Activated T-cell treated with anti-CD3 and anti-CD28 coated beads, Interleukin-2, amount 50 U/mL, for 24 hours (primary cell): ENCODE results near the gene MYO5B.

Experiments used
- DNase-seq: peaks from one replicate; pipeline ENCODE4 v3.0.0-alpha.2; 2020
- H3K27ac Mint-ChIP-seq: 2 replicates; pipeline ENCODE4 v1.8.0; 2020; ENCODE audit warnings: mild to moderate bottlenecking, mixed read lengths
- H3K27me3 Mint-ChIP-seq: 2 replicates; pipeline ENCODE4 v1.8.0; 2020; ENCODE audit warnings: mixed read lengths
- H3K36me3 Mint-ChIP-seq: 2 replicates; pipeline ENCODE4 v1.8.0; 2020; ENCODE audit warnings: low read depth, mixed read lengths
- H3K4me1 Mint-ChIP-seq: 2 replicates; pipeline ENCODE4 v1.8.0; 2020; ENCODE audit warnings: low read depth, mixed read lengths
- H3K4me3 Mint-ChIP-seq: 2 replicates; pipeline ENCODE4 v1.8.0; 2020; ENCODE audit warnings: mild to moderate bottlenecking, moderate library complexity, mixed read lengths
- H3K9me3 Mint-ChIP-seq: 2 replicates; pipeline ENCODE4 v1.8.0; 2020; ENCODE audit warnings: mixed read lengths

Gene MYO5B

DNA sequence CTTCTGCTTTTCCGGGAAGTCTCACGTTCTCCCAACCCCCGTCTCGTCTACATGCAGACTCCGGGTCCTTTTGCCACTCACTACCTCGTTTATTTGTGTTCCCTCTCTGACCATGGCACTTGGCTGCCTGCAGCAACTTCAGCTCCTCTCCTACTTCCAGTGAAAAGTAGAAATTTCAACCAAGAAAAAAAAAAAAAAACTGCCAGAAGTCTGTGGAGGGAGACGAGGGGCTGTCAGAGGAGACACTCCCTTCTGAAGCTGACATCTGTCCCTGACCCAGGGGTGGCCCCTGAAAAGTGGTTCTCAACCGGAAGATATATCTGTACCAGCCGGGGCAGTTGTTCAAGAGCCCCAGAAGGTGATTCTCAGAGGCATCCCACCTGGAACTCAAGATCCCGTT is 742 bp upstream of the MYO5B start:
- Mint-ChIP-seq H3K27me3 (peaks cover 81% of the 10 kb centered on the region), H3K9me3 (no peaks in the 10 kb centered on the region), H3K36me3 (no peaks in the 10 kb centered on the region), H3K27ac (no peak overlapping the region), H3K4me3 (peak overlapping the region; percentile 37), H3K4me1 (peaks cover 14% of the 10 kb centered on the region)
- no peak for DNase-seq

DNA sequence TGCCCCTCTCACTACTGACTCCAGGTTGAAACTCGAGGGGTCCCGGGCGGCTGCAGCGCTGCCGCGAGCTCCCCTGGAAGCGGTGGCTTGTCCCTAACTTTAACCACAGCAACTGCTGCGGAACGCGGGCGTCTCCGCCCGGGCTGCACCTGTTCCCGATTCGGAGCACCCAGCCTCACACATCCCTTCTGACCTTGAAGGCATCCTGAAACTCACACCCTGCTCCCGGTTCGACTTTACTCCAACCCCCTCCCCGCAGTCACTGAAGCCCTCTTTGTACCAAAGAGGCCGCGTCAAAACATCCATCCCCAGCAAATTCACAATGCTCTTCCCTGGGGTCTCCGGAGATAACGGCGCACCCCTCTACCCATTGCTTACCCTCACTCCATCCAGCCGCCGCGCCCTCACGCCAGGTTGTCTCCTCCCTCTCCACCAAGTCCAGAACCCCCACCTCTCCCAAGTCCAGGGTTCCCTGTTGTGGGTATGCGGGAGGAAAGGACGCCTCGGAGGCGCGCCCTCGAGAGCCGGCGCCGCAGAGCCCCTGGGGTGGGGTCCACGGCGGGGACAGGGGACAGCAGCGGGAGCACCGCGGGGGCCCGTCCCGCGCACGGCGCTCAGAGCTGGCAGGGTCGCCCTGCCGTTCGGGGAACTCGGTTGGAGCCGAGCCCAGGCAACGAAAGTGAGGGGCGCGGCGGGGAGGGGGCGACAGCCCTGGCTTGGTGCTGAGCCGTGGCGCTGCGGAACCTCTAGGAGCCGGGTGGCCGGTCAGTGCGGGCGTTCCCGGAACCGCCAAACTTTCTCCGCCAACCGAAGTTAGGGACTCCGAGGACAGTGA is 934 bp downstream of the MYO5B start:
- Mint-ChIP-seq H3K36me3 (no peaks in the 10 kb centered on the region), H3K27me3 (peaks cover 79% of the 10 kb centered on the region), H3K4me3 (peak overlapping the region; percentile 40), H3K4me1 (peaks cover 23% of the 10 kb centered on the region), H3K9me3 (no peaks in the 10 kb centered on the region), H3K27ac (no peak overlapping the region)
- DNase-seq: no peak

DNA sequence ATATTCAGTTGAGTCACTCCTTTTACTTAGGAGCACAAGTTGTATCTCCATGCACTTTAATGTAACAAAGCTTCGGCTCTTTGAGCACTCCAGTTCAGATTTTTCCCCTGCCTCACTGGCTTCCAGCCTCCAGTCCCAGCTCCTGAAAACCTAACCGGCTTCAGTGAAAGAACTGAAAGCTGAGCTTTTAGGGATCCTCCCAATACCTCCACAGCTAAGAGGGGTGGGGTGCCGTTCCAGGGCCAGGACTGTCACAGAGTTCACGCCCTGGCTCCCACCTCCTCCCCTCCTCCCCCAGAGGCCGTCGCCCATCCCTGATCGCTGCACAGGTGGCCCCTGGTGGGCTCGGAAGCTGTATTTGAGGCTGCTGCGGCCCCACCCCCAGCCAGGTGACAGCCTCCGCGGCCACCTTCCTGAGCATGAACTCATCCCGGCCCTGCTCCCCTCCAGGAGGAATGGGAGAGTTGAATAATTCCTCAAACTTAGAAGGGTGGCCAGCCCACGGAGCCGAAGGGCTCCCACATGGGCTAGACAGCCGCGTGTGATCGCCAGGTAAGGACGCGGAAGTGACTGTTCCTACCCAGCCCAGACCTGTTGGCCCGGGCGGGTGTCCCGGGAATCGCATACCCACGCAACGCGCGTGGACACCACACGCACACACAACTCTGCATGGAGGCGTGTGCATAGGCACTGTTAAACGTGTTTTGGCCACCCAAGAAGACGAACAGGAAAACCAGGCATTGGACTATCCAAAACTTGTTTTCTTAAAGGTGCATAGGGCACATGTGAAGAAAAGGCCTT is 1.8 kb downstream of the MYO5B start:
- Mint-ChIP-seq H3K4me3 (peak overlapping the region; percentile 40), H3K36me3 (no peaks in the 10 kb centered on the region), H3K27me3 (peaks cover 79% of the 10 kb centered on the region), H3K4me1 (peaks cover 23% of the 10 kb centered on the region), H3K9me3 (no peaks in the 10 kb centered on the region), H3K27ac (no peak overlapping the region)
- DNase-seq: no peak

DNA sequence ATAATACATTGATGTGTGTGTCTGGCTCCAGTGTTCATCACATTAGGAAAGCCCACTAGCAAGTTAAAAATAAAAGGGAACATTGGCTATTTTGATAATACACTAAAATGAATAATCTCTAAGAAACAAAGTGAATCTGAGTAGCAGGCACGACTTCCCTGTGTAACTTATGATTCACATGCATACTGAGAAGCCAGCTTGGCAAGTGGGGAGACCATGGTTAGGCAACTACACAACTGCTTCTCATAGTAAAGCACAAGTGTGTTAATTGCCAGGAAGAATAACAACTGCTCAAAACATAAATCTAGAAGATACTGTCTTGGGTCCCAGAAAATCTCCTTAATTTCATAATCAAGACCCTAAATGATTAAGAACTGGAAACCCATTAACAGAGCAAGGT is 4.0 kb downstream of the MYO5B start:
- Mint-ChIP-seq H3K36me3 (no peaks in the 10 kb centered on the region), H3K27me3 (peaks cover 63% of the 10 kb centered on the region), H3K4me1 (peaks cover 23% of the 10 kb centered on the region), H3K27ac (no peak overlapping the region), H3K9me3 (no peaks in the 10 kb centered on the region), H3K4me3 (no peak overlapping the region)
- DNase-seq: no peak

DNA sequence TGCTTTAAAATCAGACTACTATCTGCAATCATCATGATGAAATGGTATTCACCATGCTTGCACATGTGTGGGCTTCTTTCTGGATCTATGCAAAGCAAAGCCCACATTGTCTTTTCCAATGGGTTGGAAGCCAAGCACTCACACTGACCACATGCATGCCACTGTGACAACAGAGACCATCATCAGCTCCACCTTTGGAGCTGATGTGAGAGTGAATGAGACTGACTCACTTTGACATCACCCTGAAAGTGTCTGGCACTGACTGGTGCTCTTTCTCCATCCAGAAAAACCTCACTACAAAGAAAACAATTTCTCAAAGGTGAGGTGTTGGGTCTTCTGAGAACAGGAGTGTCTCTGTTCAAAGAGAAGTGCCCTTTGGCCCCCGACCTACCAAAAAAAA is 4.7 kb downstream of the MYO5B start:
- H3K36me3 Mint-ChIP-seq: no peaks in the 10 kb centered on the region
- no peak overlapping the region for H3K27ac Mint-ChIP-seq
- H3K9me3 Mint-ChIP-seq: no peaks in the 10 kb centered on the region
- peaks cover 56% of the 10 kb centered on the region for H3K27me3 Mint-ChIP-seq
- H3K4me3 Mint-ChIP-seq: no peak overlapping the region
- no peak for DNase-seq
- H3K4me1 Mint-ChIP-seq: peaks cover 17% of the 10 kb centered on the region

DNA sequence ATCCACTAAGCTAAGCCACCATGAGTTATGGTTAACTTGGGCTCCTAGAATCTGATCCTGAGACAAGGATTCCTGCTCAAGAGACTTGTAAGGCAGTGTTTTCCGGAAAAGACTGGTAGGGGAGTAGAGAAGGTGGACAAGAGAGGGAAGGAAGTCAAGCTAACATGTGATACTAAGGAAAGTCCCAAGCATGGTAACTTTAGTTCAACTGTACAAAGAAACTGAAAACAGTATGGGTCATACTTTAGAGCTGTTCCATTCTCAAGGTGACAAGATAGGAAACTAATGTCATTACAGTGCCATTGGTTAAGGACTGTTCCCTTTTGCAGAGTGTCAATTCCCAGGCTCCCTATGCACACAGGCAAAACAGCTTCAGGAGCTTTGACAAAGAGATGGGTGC is 5.8 kb downstream of the MYO5B start:
- Mint-ChIP-seq H3K27ac (no peak overlapping the region), H3K4me3 (no peak overlapping the region), H3K9me3 (no peaks in the 10 kb centered on the region), H3K36me3 (no peaks in the 10 kb centered on the region), H3K4me1 (peaks cover 15% of the 10 kb centered on the region), H3K27me3 (peaks cover 57% of the 10 kb centered on the region)
- DNase-seq: no peak

DNA sequence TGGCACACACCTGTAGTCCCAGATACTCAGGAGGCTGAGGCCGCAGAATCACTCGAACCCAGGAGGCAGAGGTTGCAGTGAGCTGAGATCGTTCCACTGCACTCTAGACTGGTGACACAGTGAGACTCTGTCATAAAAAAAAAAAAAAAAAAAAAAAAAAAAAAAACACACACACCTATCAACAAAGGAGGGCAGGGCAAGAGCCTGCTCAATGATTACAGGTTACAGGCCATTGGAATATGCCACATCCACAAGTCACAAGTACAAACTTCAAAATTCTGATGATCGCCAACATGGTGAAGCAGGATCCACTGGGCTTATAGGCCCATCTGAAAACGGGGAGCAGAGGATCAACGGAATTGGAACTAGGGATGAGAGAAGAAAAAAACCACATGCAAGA is 6.3 kb downstream of the MYO5B start:
- Mint-ChIP-seq H3K27me3 (peaks cover 57% of the 10 kb centered on the region), H3K4me3 (no peak overlapping the region), H3K4me1 (peaks cover 11% of the 10 kb centered on the region), H3K9me3 (no peaks in the 10 kb centered on the region), H3K27ac (no peak overlapping the region), H3K36me3 (no peaks in the 10 kb centered on the region)
- no peak for DNase-seq

DNA sequence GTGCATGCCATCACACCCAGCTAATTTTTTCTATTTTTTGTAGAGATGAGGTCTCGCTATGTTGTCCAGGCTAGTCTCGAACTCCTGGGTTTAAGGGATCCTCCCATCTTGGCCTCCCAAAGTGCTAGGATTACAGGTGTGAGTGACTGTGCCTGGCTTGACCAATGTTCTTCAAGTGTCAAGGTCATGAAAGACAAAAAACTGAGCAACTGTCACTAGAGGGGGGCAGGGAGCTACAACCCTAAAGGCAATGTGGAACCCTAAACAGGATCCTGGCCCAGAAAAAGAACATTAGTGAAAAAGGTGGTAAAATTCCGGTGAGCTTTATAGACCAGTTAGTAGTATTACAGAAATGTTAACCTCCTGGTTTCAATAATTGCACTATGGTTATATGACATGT is 7.3 kb downstream of the MYO5B start:
- H3K27ac Mint-ChIP-seq: no peak overlapping the region
- peaks cover 8% of the 10 kb centered on the region for H3K4me1 Mint-ChIP-seq
- peaks cover 48% of the 10 kb centered on the region for H3K27me3 Mint-ChIP-seq

DNA sequence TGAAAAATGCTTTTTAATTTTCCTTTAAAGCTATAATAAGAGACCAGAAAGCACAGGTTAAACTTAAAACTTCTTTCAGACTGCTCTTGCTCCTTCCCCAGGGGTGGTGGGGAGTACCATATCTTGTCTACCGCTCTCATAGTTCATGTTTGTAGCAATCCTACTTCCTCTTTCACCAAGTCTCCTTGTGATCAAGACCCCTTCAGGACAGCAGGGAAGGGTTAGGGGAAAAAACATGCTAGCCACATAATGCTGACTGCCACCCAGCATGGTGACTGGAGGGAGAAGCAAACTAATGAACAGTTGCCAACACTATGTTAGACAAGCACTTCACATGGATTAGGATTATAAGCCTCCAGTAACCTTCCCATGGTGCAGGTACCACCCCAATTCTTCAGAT is 8.6 kb downstream of the MYO5B start:
- peaks cover 45% of the 10 kb centered on the region for H3K27me3 Mint-ChIP-seq
- no peak overlapping the region for H3K27ac Mint-ChIP-seq
- H3K36me3 Mint-ChIP-seq: no peaks in the 10 kb centered on the region
- no peak for DNase-seq
- H3K9me3 Mint-ChIP-seq: no peaks in the 10 kb centered on the region
- peaks cover 8% of the 10 kb centered on the region for H3K4me1 Mint-ChIP-seq
- H3K4me3 Mint-ChIP-seq: no peak overlapping the region

More for the DNA sequence above, 7.3 kb downstream of the MYO5B start:
- H3K9me3 Mint-ChIP-seq: no peaks in the 10 kb centered on the region
- H3K36me3 Mint-ChIP-seq: no peaks in the 10 kb centered on the region
- no peak overlapping the region for H3K4me3 Mint-ChIP-seq
- DNase-seq: no peak

DNA sequence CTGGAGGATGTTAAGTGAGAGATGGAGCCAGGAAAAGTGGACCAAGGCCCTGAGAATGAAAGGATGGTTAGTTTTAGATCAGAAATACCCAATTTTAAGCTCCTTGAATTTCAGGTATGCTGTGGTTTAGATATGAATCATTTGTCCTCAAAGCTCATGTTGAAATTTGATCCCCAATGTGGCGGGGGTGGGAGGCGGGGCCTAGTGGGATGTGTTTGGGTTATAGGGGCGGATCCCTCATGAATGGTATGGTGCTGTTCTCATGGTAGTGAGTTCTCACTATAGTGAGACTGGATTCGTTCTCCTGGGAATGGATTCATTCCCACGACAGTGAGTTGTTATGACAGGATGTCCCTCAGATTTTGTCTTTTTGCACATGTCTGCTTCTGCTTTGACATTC is 11.4 kb downstream of the MYO5B start:
- Mint-ChIP-seq H3K4me3 (no peak overlapping the region), H3K36me3 (no peaks in the 10 kb centered on the region)
- DNase-seq: no peak

DNA sequence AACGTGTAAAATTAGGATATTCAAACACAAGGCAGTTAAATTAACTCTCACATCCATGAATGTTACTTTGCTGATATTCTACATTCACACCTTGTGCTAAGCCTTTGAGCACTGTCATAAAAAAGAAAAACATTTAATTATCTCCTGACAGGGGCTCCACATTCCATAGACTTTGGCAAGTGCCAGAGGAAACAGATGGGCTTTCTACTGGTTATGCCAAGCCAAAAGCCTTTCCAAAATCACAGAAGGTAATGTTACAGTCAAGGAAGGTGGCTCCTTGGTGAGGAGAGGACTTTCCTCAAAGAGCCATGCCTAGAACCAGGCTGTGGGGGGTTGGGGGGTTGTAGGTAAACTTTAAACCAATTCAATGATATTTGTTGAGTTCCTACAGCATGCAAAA is 12.4 kb downstream of the MYO5B start:
- no peak overlapping the region for H3K4me3 Mint-ChIP-seq
- no peaks in the 10 kb centered on the region for H3K4me1 Mint-ChIP-seq
- H3K9me3 Mint-ChIP-seq: no peaks in the 10 kb centered on the region
- H3K36me3 Mint-ChIP-seq: no peaks in the 10 kb centered on the region
- no peak for DNase-seq
- H3K27ac Mint-ChIP-seq: no peak overlapping the region
- H3K27me3 Mint-ChIP-seq: peaks cover 37% of the 10 kb centered on the region

More for the DNA sequence above, 11.4 kb downstream of the MYO5B start:
- H3K27ac Mint-ChIP-seq: no peak overlapping the region
- peaks cover 32% of the 10 kb centered on the region for H3K27me3 Mint-ChIP-seq
- H3K9me3 Mint-ChIP-seq: no peaks in the 10 kb centered on the region
- no peaks in the 10 kb centered on the region for H3K4me1 Mint-ChIP-seq

DNA sequence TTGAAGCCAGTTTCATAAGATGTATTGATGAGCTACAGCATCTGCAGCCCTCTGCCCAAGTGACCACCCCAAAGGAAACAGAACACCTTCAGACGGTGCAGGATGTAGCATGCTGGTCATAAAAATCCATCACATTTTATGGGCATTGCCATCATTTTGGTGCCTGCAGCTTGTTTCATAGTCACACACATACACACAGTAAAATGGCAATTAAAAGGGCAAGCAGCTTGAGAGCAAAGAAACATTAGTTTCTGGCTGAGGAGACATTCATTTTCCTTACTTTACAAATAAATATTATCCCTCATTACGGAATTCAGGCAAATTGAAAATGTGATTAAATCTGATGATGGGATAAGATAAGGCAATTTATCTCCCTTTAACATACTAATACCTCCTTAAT is 13.4 kb downstream of the MYO5B start:
- Mint-ChIP-seq H3K4me1 (no peaks in the 10 kb centered on the region), H3K27ac (no peak overlapping the region), H3K36me3 (no peaks in the 10 kb centered on the region), H3K27me3 (peaks cover 43% of the 10 kb centered on the region), H3K4me3 (no peak overlapping the region), H3K9me3 (no peaks in the 10 kb centered on the region)
- DNase-seq: no peak

DNA sequence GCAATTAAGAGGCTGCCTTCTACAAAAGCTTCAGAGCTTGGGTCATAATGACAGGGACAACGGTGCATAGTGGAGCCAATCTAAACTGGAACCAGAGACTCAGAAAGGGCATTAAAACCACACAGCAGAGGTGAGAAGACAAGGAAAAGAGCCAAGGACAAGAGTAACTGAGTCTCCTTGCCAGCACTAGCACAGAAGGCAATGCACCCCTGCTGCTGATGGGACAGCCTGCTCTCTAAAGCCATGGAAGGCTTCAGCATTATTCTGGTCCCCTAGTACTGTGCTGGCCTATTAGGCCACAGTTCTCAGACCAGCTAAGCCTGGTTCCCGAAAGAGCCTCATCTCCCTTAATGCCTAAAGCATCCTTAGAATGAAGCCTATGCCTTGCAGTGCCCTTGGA is 15.5 kb downstream of the MYO5B start:
- DNase-seq: no peak
- Mint-ChIP-seq H3K4me3 (no peak overlapping the region), H3K4me1 (no peaks in the 10 kb centered on the region), H3K27ac (no peak overlapping the region), H3K36me3 (no peaks in the 10 kb centered on the region), H3K27me3 (peaks cover 53% of the 10 kb centered on the region), H3K9me3 (no peaks in the 10 kb centered on the region)

DNA sequence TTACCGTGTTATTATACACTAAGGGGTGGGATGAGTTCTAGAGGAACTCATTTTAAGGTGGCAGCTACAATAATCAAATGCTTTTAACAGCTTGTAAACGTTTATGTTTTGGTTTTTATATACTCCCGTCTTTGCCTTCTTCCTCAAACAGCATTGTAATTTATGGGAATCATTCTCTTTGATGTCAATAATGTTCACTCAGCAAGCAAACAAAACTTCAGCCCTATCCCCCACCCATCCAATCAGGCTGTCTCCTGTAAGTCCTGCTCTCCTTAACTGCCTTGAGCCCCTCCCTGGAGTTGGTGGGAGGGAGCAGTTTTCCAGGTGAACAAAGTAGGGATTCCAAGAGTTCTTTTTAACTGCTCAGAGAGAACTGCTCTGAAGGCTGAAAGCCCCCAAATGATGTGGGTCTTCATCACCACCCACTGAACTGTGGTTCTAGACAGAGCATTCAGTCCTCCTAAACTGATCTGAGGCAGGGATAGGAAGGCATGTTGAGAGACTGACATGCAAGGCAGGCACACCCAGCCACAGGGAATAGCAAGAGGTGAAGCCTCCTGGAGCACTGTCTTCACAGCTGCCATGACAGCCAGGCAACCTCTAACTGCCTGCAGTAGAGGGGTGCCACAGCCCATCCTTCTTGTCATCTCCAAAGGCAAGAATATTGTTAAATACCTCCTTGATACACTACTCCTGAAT is 17.5 kb downstream of the MYO5B start:
- no peak for DNase-seq
- H3K27ac Mint-ChIP-seq: no peak overlapping the region
- no peak overlapping the region for H3K4me3 Mint-ChIP-seq
- peaks cover 1% of the 10 kb centered on the region for H3K4me1 Mint-ChIP-seq
- H3K27me3 Mint-ChIP-seq: peaks cover 52% of the 10 kb centered on the region
- H3K36me3 Mint-ChIP-seq: no peaks in the 10 kb centered on the region
- no peaks in the 10 kb centered on the region for H3K9me3 Mint-ChIP-seq

DNA sequence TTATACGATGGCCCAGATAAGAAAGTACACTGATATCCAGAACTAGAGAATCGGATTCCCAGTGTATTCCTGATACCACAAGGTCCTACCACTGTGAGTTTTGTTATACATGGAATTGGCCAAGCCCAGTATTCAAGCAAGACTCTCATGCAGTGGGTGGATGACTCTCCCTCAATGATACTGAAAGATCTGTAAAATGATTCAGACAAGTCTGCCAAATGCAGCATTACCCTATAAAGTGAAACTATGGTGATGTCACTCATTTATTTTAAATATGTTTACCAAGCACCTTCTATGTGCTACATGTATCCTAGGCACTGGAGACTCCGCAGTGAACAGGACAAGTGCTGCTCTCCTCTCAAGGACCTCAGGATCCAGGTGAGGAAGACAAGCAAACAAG is 22.6 kb downstream of the MYO5B start:
- Mint-ChIP-seq H3K4me1 (peaks cover 7% of the 10 kb centered on the region), H3K27ac (no peak overlapping the region), H3K27me3 (peaks cover 43% of the 10 kb centered on the region), H3K36me3 (no peaks in the 10 kb centered on the region), H3K4me3 (no peak overlapping the region), H3K9me3 (no peaks in the 10 kb centered on the region)
- no peak for DNase-seq
